HCT116 (cell line): Measurements from ENCODE around the gene TOM1. TPM values are rescaled to one million over a fixed set of nuclear protein-coding genes. Genes with fewer than 3 reads are reported as not detected.
A peak's percentile ranks its signal among the peaks of the same experiment; 100 is the strongest.

Source experiments
- ATAC-seq: fragments of 200-7000 bp; cut with Tn5 transposase; 2 replicates; pipeline ENCODE4 v1.9.1; 2020; ENCODE audit warnings: mild to moderate bottlenecking, moderate library complexity
- BruUV-seq: library from RNA; stranded (reverse); fragments of 400-500 nt; replicated peaks from 2 replicates; lab custom pipeline; 2021; lab: Mats Ljungman, UMichigan
- CTCF ChIA-PET: fragments of 300-600 bp; sonication (Branson Sonifier 250); formaldehyde crosslinking; loops from one replicate; lab custom pipeline; 2021; ENCODE audit warnings: antibody characterized with exemption; lab: Charles Lee
- POLR2A ChIA-PET: fragments of 300-600, 350-600 bp; sonication (Branson Sonifier 250); formaldehyde crosslinking; loops from one replicate; lab custom pipeline; 2021; ENCODE audit warnings: antibody characterized with exemption; lab: Charles Lee
- RAD21 ChIA-PET, 2 experiments: fragments of 300-600 bp; sonication (Branson Sonifier 250); formaldehyde crosslinking; loops; one replicate each; lab custom pipeline; 2023; ENCODE audit warnings: low total read pairs in 2 of 2; ENCODE audit not compliant: uncharacterized antibody in 2 of 2, unreplicated experiment in 2 of 2, low non-redundant PET in 1 of 2; lab: Charles Lee
- DNase-seq: peaks from one replicate; pipeline ENCODE4 v3.0.0-alpha.2; 2010; ENCODE audit warnings: low read depth, low spot score
- H2AFZ ChIP-seq: fragments of 200-600 bp; shearing (Covaris generic), sonication (generic); 2 replicates; pipeline ENCODE4 v1.6.1; 2017; ENCODE audit warnings: low read depth, mixed run types, mixed read lengths, antibody characterized with exemption, low read length; ENCODE audit not compliant: poor library complexity, severe bottlenecking
- H3K27ac ChIP-seq: 2 replicates; pipeline ENCODE4 v1.5.1; 2012; ENCODE audit warnings: low read depth, low read length
- H3K27me3 ChIP-seq: fragments of 200-600 bp; sonication (generic); 2 replicates; pipeline ENCODE4 v1.6.1; 2016; ENCODE audit warnings: mixed run types, low read length, mixed read lengths; ENCODE audit not compliant: insufficient read depth
- H3K36me3 ChIP-seq, 2 experiments: fragments of 200-500 bp in 1 of 2; fragments of 200-600 bp in 1 of 2; sonication (Bioruptor generic) in 1 of 2; sonication (generic) in 1 of 2; 2 replicates each; pipeline versions ENCODE4 v1.5.1 to v1.6.1; 2014 to 2016; ENCODE audit warnings: low read length in 2 of 2, inconsistent platforms in 1 of 2, mixed read lengths in 1 of 2, mixed run types in 1 of 2; ENCODE audit not compliant: insufficient read depth in 2 of 2, control insufficient read depth in 1 of 2
- H3K4me1 ChIP-seq, 2 experiments: fragments of 200-600 bp in 1 of 2; sonication (generic) in 1 of 2; 2 replicates each; pipeline versions ENCODE4 v1.5.1 to v1.6.1; 2012 to 2017; ENCODE audit warnings: low read length in 2 of 2, inconsistent platforms in 1 of 2, mild to moderate bottlenecking in 1 of 2, mixed read lengths in 1 of 2, mixed run types in 1 of 2, moderate library complexity in 1 of 2; ENCODE audit not compliant: insufficient read depth in 2 of 2, control insufficient read depth in 1 of 2
- H3K4me2 ChIP-seq: fragments of 200-600 bp; sonication (generic); 2 replicates; pipeline ENCODE4 v1.6.1; 2017; ENCODE audit warnings: mixed run types, low read length, mixed read lengths
- H3K4me3 ChIP-seq, 2 experiments: fragments of 200-600 bp in 1 of 2; sonication (generic) in 1 of 2; replicated peaks in 1 of 2; 2 replicates each; pipeline ENCODE4 v1.5.1; 2011 to 2016; ENCODE audit warnings: low read length in 2 of 2, control low read depth in 1 of 2, low read depth in 1 of 2, mild to moderate bottlenecking in 1 of 2, mixed read lengths in 1 of 2, mixed run types in 1 of 2
- H3K79me2 ChIP-seq: fragments of 200-600 bp; sonication (generic); 2 replicates; pipeline ENCODE4 v1.6.1; 2017; ENCODE audit warnings: mild to moderate bottlenecking, mixed run types, low read length, moderate library complexity, mixed read lengths; ENCODE audit not compliant: insufficient read depth
- H3K9ac ChIP-seq: fragments of 200-600 bp; sonication (generic); 2 replicates; pipeline ENCODE4 v1.6.1; 2016; ENCODE audit warnings: low read length, mixed read lengths
- H3K9me2 ChIP-seq: fragments of 200-600 bp; sonication (generic), shearing (Covaris generic); 2 replicates; pipeline ENCODE4 v1.6.1; 2017; ENCODE audit warnings: mixed run types, mild to moderate bottlenecking, moderate library complexity; ENCODE audit not compliant: insufficient read depth
- H3K9me3 ChIP-seq, 2 experiments: fragments of 200-500 bp in 1 of 2; fragments of 200-600 bp in 1 of 2; sonication (Bioruptor generic) in 1 of 2; sonication (generic) in 1 of 2; 2 replicates each; pipeline ENCODE4 v1.6.1; 2014 to 2017; ENCODE audit warnings: low read length in 2 of 2, mixed read lengths in 2 of 2, inconsistent platforms in 1 of 2, low read depth in 1 of 2, mild to moderate bottlenecking in 1 of 2, mixed run types in 1 of 2, moderate library complexity in 1 of 2; ENCODE audit not compliant: control insufficient read depth in 1 of 2, insufficient read depth in 1 of 2
- H4K20me1 ChIP-seq: fragments of 200-600 bp; sonication (generic), shearing (Covaris generic); 2 replicates; pipeline ENCODE4 v1.6.1; 2017; ENCODE audit warnings: mixed run types, mild to moderate bottlenecking, moderate library complexity; ENCODE audit not compliant: insufficient read depth
- CEBPB ChIP-seq: IDR thresholded peaks from 2 replicates; pipeline ENCODE4 v1.6.1; 2012; ENCODE audit warnings: low read depth
- CTCF ChIP-seq, 3 experiments: fragments of 200-600 bp in 1 of 3; sonication (generic) in 1 of 3; IDR thresholded peaks in 2 of 3; conservative IDR thresholded peaks in 1 of 3; 2 replicates each; pipeline ENCODE4 v1.5.1; 2012 to 2017; ENCODE audit warnings: low read depth in 2 of 3, low read length in 2 of 3, antibody characterized with exemption in 1 of 3, borderline replicate concordance in 1 of 3, control low read depth in 1 of 3, mild to moderate bottlenecking in 1 of 3, mixed read lengths in 1 of 3, mixed run types in 1 of 3, moderate library complexity in 1 of 3; ENCODE audit not compliant: insufficient read depth in 1 of 3
- EZH2 ChIP-seq: fragments of 200-600 bp; sonication (generic); IDR thresholded peaks from 2 replicates; pipeline ENCODE4 v1.6.1; 2017; ENCODE audit warnings: antibody characterized with exemption, mixed run types
- MAX ChIP-seq: IDR thresholded peaks from 2 replicates; pipeline ENCODE4 v1.6.1; 2012
- ZBTB33 ChIP-seq: IDR thresholded peaks from 2 replicates; pipeline ENCODE4 v1.6.1; 2011; ENCODE audit warnings: mild to moderate bottlenecking, low read length, moderate library complexity; ENCODE audit not compliant: insufficient replicate concordance; ENCODE audit errors: extremely low read depth
- ZNF274 ChIP-seq: fragments of 200-500 bp; sonication (Bioruptor generic); IDR thresholded peaks from 2 replicates; pipeline ENCODE4 v1.6.1; 2014; ENCODE audit warnings: mild to moderate bottlenecking, low read depth, low read length, inconsistent platforms
- intact Hi-C: fragments of 100-400 bp; cut with micrococcal nuclease; formaldehyde crosslinking; loops from 2 replicates; pipeline ENCODE4 v1.10.0; 2022
- total RNA-seq: library from RNA; stranded (reverse); gene quantifications from one replicate; pipeline ENCODE4 v1.2.1, GENCODE V29; 2021; ENCODE audit not compliant: unreplicated experiment

The TOM1 gene
- total RNA-seq, 1 experiment from 2014 or later: 18.0 TPM

GRCh38 chr22:35377735-35378134 is 78.0 kb downstream of the TOM1 start:
- CTCF ChIA-PET: no interaction called here
- Histone ChIP-seq H3K27ac (peak overlapping the region; percentile 82), H3K4me3 (no peak overlapping the region), H3K79me2 (peaks cover 10% of the 10 kb centered on the region), H3K9me3 (no peaks in the 10 kb centered on the region), H3K9me2 (no peaks in the 10 kb centered on the region), H3K27me3 (no peaks in the 10 kb centered on the region), H2AFZ (no peak overlapping the region), H3K4me1 (peaks cover 34 to 74% of the 10 kb centered on the region in 2 experiments), H3K36me3 (no peaks in the 10 kb centered on the region), H3K9ac (no peak overlapping the region), H4K20me1 (no peaks in the 10 kb centered on the region), H3K4me2 (no peak overlapping the region)
- POLR2A ChIA-PET: no interaction called here
- ATAC-seq (no peak), DNase-seq (no peak)
- BruUV-seq: no TSS peak
- intact Hi-C loops: loop anchor here (10.0 kb wide), 1 partner anchor 457 kb away; no protein-coding TSS in a partner anchor
- RAD21 ChIA-PET: no interaction called here
- no peak for TF ChIP-seq CTCF (IDR thresholded peaks at IDR 0.05 in 2 of 3, conservative IDR thresholded peaks at IDR 0.05 in 1 of 3; ENCODE audit: borderline replicate concordance in 1 of 3, insufficient read depth in 1 of 3, low read depth in 2 of 3, low read length in 2 of 3)
- no peak for TF ChIP-seq CEBPB
- TF ChIP-seq ZBTB33: no peak
- no peak for TF ChIP-seq ZNF274
- no peak for TF ChIP-seq MAX
- no peak for TF ChIP-seq EZH2
